HCT116 (cell line): ENCODE measurements around the gene ZNF236. TPM values are rescaled to one million over a fixed set of nuclear protein-coding genes. Genes with fewer than 3 reads are reported as not detected.

ENCODE experiments used
- ATAC-seq: fragments of 200-7000 bp; cut with Tn5 transposase; 2 replicates; pipeline ENCODE4 v1.9.1; 2020; ENCODE audit warnings: mild to moderate bottlenecking, moderate library complexity
- BruUV-seq: library from RNA; stranded (reverse); fragments of 400-500 nt; replicated peaks from 2 replicates; lab custom pipeline; 2021; lab: Mats Ljungman, UMichigan
- CTCF ChIA-PET: fragments of 300-600 bp; sonication (Branson Sonifier 250); formaldehyde crosslinking; loops from one replicate; lab custom pipeline; 2021; ENCODE audit warnings: antibody characterized with exemption; lab: Charles Lee
- POLR2A ChIA-PET: fragments of 300-600, 350-600 bp; sonication (Branson Sonifier 250); formaldehyde crosslinking; loops from one replicate; lab custom pipeline; 2021; ENCODE audit warnings: antibody characterized with exemption; lab: Charles Lee
- RAD21 ChIA-PET, 2 experiments: fragments of 300-600 bp; sonication (Branson Sonifier 250); formaldehyde crosslinking; loops; one replicate each; lab custom pipeline; 2023; ENCODE audit warnings: low total read pairs in 2 of 2; ENCODE audit not compliant: uncharacterized antibody in 2 of 2, unreplicated experiment in 2 of 2, low non-redundant PET in 1 of 2; lab: Charles Lee
- DNase-seq: peaks from one replicate; pipeline ENCODE4 v3.0.0-alpha.2; 2010; ENCODE audit warnings: low read depth, low spot score
- H2AFZ ChIP-seq: fragments of 200-600 bp; shearing (Covaris generic), sonication (generic); 2 replicates; pipeline ENCODE4 v1.6.1; 2017; ENCODE audit warnings: low read depth, mixed run types, mixed read lengths, antibody characterized with exemption, low read length; ENCODE audit not compliant: poor library complexity, severe bottlenecking
- H3K27ac ChIP-seq: 2 replicates; pipeline ENCODE4 v1.5.1; 2012; ENCODE audit warnings: low read depth, low read length
- H3K27me3 ChIP-seq: fragments of 200-600 bp; sonication (generic); 2 replicates; pipeline ENCODE4 v1.6.1; 2016; ENCODE audit warnings: mixed run types, low read length, mixed read lengths; ENCODE audit not compliant: insufficient read depth
- H3K36me3 ChIP-seq, 2 experiments: fragments of 200-500 bp in 1 of 2; fragments of 200-600 bp in 1 of 2; sonication (Bioruptor generic) in 1 of 2; sonication (generic) in 1 of 2; 2 replicates each; pipeline versions ENCODE4 v1.5.1 to v1.6.1; 2014 to 2016; ENCODE audit warnings: low read length in 2 of 2, inconsistent platforms in 1 of 2, mixed read lengths in 1 of 2, mixed run types in 1 of 2; ENCODE audit not compliant: insufficient read depth in 2 of 2, control insufficient read depth in 1 of 2
- H3K4me1 ChIP-seq, 2 experiments: fragments of 200-600 bp in 1 of 2; sonication (generic) in 1 of 2; 2 replicates each; pipeline versions ENCODE4 v1.5.1 to v1.6.1; 2012 to 2017; ENCODE audit warnings: low read length in 2 of 2, inconsistent platforms in 1 of 2, mild to moderate bottlenecking in 1 of 2, mixed read lengths in 1 of 2, mixed run types in 1 of 2, moderate library complexity in 1 of 2; ENCODE audit not compliant: insufficient read depth in 2 of 2, control insufficient read depth in 1 of 2
- H3K4me2 ChIP-seq: fragments of 200-600 bp; sonication (generic); 2 replicates; pipeline ENCODE4 v1.6.1; 2017; ENCODE audit warnings: mixed run types, low read length, mixed read lengths
- H3K4me3 ChIP-seq, 2 experiments: fragments of 200-600 bp in 1 of 2; sonication (generic) in 1 of 2; replicated peaks in 1 of 2; 2 replicates each; pipeline ENCODE4 v1.5.1; 2011 to 2016; ENCODE audit warnings: low read length in 2 of 2, control low read depth in 1 of 2, low read depth in 1 of 2, mild to moderate bottlenecking in 1 of 2, mixed read lengths in 1 of 2, mixed run types in 1 of 2
- H3K79me2 ChIP-seq: fragments of 200-600 bp; sonication (generic); 2 replicates; pipeline ENCODE4 v1.6.1; 2017; ENCODE audit warnings: mild to moderate bottlenecking, mixed run types, low read length, moderate library complexity, mixed read lengths; ENCODE audit not compliant: insufficient read depth
- H3K9ac ChIP-seq: fragments of 200-600 bp; sonication (generic); 2 replicates; pipeline ENCODE4 v1.6.1; 2016; ENCODE audit warnings: low read length, mixed read lengths
- H3K9me2 ChIP-seq: fragments of 200-600 bp; sonication (generic), shearing (Covaris generic); 2 replicates; pipeline ENCODE4 v1.6.1; 2017; ENCODE audit warnings: mixed run types, mild to moderate bottlenecking, moderate library complexity; ENCODE audit not compliant: insufficient read depth
- H3K9me3 ChIP-seq, 2 experiments: fragments of 200-500 bp in 1 of 2; fragments of 200-600 bp in 1 of 2; sonication (Bioruptor generic) in 1 of 2; sonication (generic) in 1 of 2; 2 replicates each; pipeline ENCODE4 v1.6.1; 2014 to 2017; ENCODE audit warnings: low read length in 2 of 2, mixed read lengths in 2 of 2, inconsistent platforms in 1 of 2, low read depth in 1 of 2, mild to moderate bottlenecking in 1 of 2, mixed run types in 1 of 2, moderate library complexity in 1 of 2; ENCODE audit not compliant: control insufficient read depth in 1 of 2, insufficient read depth in 1 of 2
- H4K20me1 ChIP-seq: fragments of 200-600 bp; sonication (generic), shearing (Covaris generic); 2 replicates; pipeline ENCODE4 v1.6.1; 2017; ENCODE audit warnings: mixed run types, mild to moderate bottlenecking, moderate library complexity; ENCODE audit not compliant: insufficient read depth
- ATF3 ChIP-seq: IDR thresholded peaks from 2 replicates; pipeline ENCODE4 v1.6.1; 2012
- CBX3 ChIP-seq: IDR thresholded peaks from 2 replicates; pipeline ENCODE4 v1.6.1; 2012; ENCODE audit warnings: low read depth
- CEBPB ChIP-seq: IDR thresholded peaks from 2 replicates; pipeline ENCODE4 v1.6.1; 2012; ENCODE audit warnings: low read depth
- CTCF ChIP-seq, 3 experiments: fragments of 200-600 bp in 1 of 3; sonication (generic) in 1 of 3; IDR thresholded peaks in 2 of 3; conservative IDR thresholded peaks in 1 of 3; 2 replicates each; pipeline ENCODE4 v1.5.1; 2012 to 2017; ENCODE audit warnings: low read depth in 2 of 3, low read length in 2 of 3, antibody characterized with exemption in 1 of 3, borderline replicate concordance in 1 of 3, control low read depth in 1 of 3, mild to moderate bottlenecking in 1 of 3, mixed read lengths in 1 of 3, mixed run types in 1 of 3, moderate library complexity in 1 of 3; ENCODE audit not compliant: insufficient read depth in 1 of 3
- EGR1 ChIP-seq: IDR thresholded peaks from 2 replicates; pipeline ENCODE4 v1.6.1; 2012; ENCODE audit warnings: low read depth
- EZH2 ChIP-seq: fragments of 200-600 bp; sonication (generic); IDR thresholded peaks from 2 replicates; pipeline ENCODE4 v1.6.1; 2017; ENCODE audit warnings: antibody characterized with exemption, mixed run types
- EZH2phosphoT487 ChIP-seq: fragments of 200-600 bp; IDR thresholded peaks from 2 replicates; pipeline ENCODE4 v1.6.1; 2018; ENCODE audit warnings: antibody characterized with exemption, borderline replicate concordance
- MAX ChIP-seq: IDR thresholded peaks from 2 replicates; pipeline ENCODE4 v1.6.1; 2012
- POLR2AphosphoS5 ChIP-seq: IDR thresholded peaks from 2 replicates; pipeline ENCODE4 v1.6.1; 2011; ENCODE audit warnings: mild to moderate bottlenecking, low read depth, low read length, moderate library complexity
- RAD21 ChIP-seq: IDR thresholded peaks from 2 replicates; pipeline ENCODE4 v1.6.1; 2012; ENCODE audit warnings: low read depth, mild to moderate bottlenecking
- REST ChIP-seq: IDR thresholded peaks from 2 replicates; pipeline ENCODE4 v1.6.1; 2012; ENCODE audit warnings: low read depth
- SIN3A ChIP-seq: IDR thresholded peaks from 2 replicates; pipeline ENCODE4 v1.6.1; 2012; ENCODE audit warnings: low read depth
- ZBTB33 ChIP-seq: IDR thresholded peaks from 2 replicates; pipeline ENCODE4 v1.6.1; 2011; ENCODE audit warnings: mild to moderate bottlenecking, low read length, moderate library complexity; ENCODE audit not compliant: insufficient replicate concordance; ENCODE audit errors: extremely low read depth
- ZFX ChIP-seq: fragments of 450-650 bp; IDR thresholded peaks from 2 replicates; pipeline ENCODE4 v1.6.1; 2017
- ZNF274 ChIP-seq: fragments of 200-500 bp; sonication (Bioruptor generic); IDR thresholded peaks from 2 replicates; pipeline ENCODE4 v1.6.1; 2014; ENCODE audit warnings: mild to moderate bottlenecking, low read depth, low read length, inconsistent platforms
- intact Hi-C: fragments of 100-400 bp; cut with micrococcal nuclease; formaldehyde crosslinking; loops from 2 replicates; pipeline ENCODE4 v1.10.0; 2022
- total RNA-seq: library from RNA; stranded (reverse); gene quantifications from one replicate; pipeline ENCODE4 v1.2.1, GENCODE V29; 2021; ENCODE audit not compliant: unreplicated experiment

ZNF236 gene
- total RNA-seq, 1 experiment from 2014 or later: 15.0 TPM

GRCh38 chr18:76935722-76936337 lies 113.5 kb downstream of the ZNF236 start:
- DNase-seq (no peak), ATAC-seq (no peak)
- H3K27ac ChIP-seq: no peak overlapping the region
- no peaks in the 10 kb centered on the region for H4K20me1 ChIP-seq
- ChIA-PET POLR2A (no interaction called here), CTCF (no interaction called here), RAD21 (no interaction called here)
- no peaks in the 10 kb centered on the region; a peak in 2 of 4 replicates for H3K36me3 ChIP-seq
- intact Hi-C loops: no loop called here
- H3K4me1 ChIP-seq: no peaks in the 10 kb centered on the region
- no peak overlapping the region for H3K9ac ChIP-seq
- no peak overlapping the region for H3K4me3 ChIP-seq
- BruUV-seq: no TSS peak
- H3K4me2 ChIP-seq: no peak overlapping the region
- TF ChIP-seq EZH2phosphoT487 (no peak), EZH2 (no peak), SIN3A (no peak), EGR1 (no peak), CEBPB (no peak), MAX (no peak), ZNF274 (no peak), ATF3 (no peak), ZBTB33 (no peak), RAD21 (no peak), CBX3 (no peak), ZFX (no peak), REST (no peak), CTCF (IDR thresholded peaks at IDR 0.05 in 2 of 3, conservative IDR thresholded peaks at IDR 0.05 in 1 of 3; ENCODE audit: borderline replicate concordance in 1 of 3, insufficient read depth in 1 of 3, low read depth in 2 of 3, low read length in 2 of 3) (no peak), POLR2AphosphoS5 (no peak)
- H2AFZ ChIP-seq: no peak overlapping the region
- no peaks in the 10 kb centered on the region for H3K79me2 ChIP-seq
- H3K9me3 ChIP-seq: no peaks in the 10 kb centered on the region
- H3K27me3 ChIP-seq: no peaks in the 10 kb centered on the region
- H3K9me2 ChIP-seq: no peaks in the 10 kb centered on the region
